ENCODE results near the gene FNBP1. TPM values are rescaled to one million over a fixed set of nuclear protein-coding genes. Genes with fewer than 3 reads are reported as not detected.
"Not testable (repeated sequence)": the region's sequence is repeated elsewhere in the genome, so short reads cannot be mapped to it uniquely, and the experiment has no call there.

Gene FNBP1
- total RNA-seq, 1 donor, result 41.9 TPM

- H3K4me3 ChIP-seq (ENCODE audit: low read depth, low read length), result no peak overlapping the region
- no peak for DNase-seq (ENCODE audit: low read depth)
Measured at GRCh38 chr9:129987047-129987446, 55.9 kb downstream of the FNBP1 start.

GRCh38 chr9:129984589-129984988 lies 58.4 kb downstream of the FNBP1 start:
- DNase-seq (ENCODE audit: low read depth); H3K4me3 ChIP-seq (ENCODE audit: low read depth, low read length): not testable (repeated sequence)

More at GRCh38 chr9:129987047-129987446, 55.9 kb downstream of the FNBP1 start:
- no peak for TF ChIP-seq CTCF (IDR thresholded peaks at IDR 0.05; ENCODE audit: insufficient read depth, low read depth, low read length)

- peak; percentile 78 for DNase-seq (ENCODE audit: low read depth)
- no peak for TF ChIP-seq CTCF (IDR thresholded peaks at IDR 0.05; ENCODE audit: insufficient read depth, low read depth, low read length)
- no peak overlapping the region for H3K4me3 ChIP-seq (ENCODE audit: low read depth, low read length)
Measured at GRCh38 chr9:129983891-129984290, 59.1 kb downstream of the FNBP1 start.

- H3K4me3 ChIP-seq (ENCODE audit: low read depth, low read length), result no peak overlapping the region
- DNase-seq (ENCODE audit: low read depth), result peak; percentile 82
- TF ChIP-seq CTCF (IDR thresholded peaks at IDR 0.05; ENCODE audit: insufficient read depth, low read depth, low read length), result no peak
Measured at GRCh38 chr9:129981180-129981907, 61.6 kb downstream of the FNBP1 start.

- not testable (repeated sequence) for DNase-seq (ENCODE audit: low read depth); H3K4me3 ChIP-seq (ENCODE audit: low read depth, low read length)
Measured at GRCh38 chr9:129980224-129980623, 62.8 kb downstream of the FNBP1 start.

- DNase-seq (ENCODE audit: low read depth), result no peak
- no peak for TF ChIP-seq CTCF (IDR thresholded peaks at IDR 0.05; ENCODE audit: insufficient read depth, low read depth, low read length)
Measured at GRCh38 chr9:129979071-129979745, 63.8 kb downstream of the FNBP1 start.

GRCh38 chr9:129972816-129973215 lies 70.2 kb downstream of the FNBP1 start:
- no peak for TF ChIP-seq CTCF (IDR thresholded peaks at IDR 0.05; ENCODE audit: insufficient read depth, low read depth, low read length)
- no peak overlapping the region for H3K4me3 ChIP-seq (ENCODE audit: low read depth, low read length)
- DNase-seq (ENCODE audit: low read depth), result no peak

More at GRCh38 chr9:129979071-129979745, 63.8 kb downstream of the FNBP1 start:
- no peak overlapping the region for H3K4me3 ChIP-seq (ENCODE audit: low read depth, low read length)

Measured in fibroblast of villous mesenchyme (primary cell).